Neural cell (in vitro differentiated cells): ENCODE results near the gene IL1RL2.

Experiments used
- CTCF ChIP-seq: fragments of 450-650 bp; IDR thresholded peaks from 2 replicates; pipeline ENCODE4 v1.5.1; 2014; ENCODE audit warnings: antibody characterized with exemption, mild to moderate bottlenecking, moderate library complexity; ENCODE audit not compliant: poor library complexity, severe bottlenecking
- EP300 ChIP-seq: fragments of 450-650 bp; conservative IDR thresholded peaks from 2 replicates; pipeline ENCODE4 v1.6.1; 2014; ENCODE audit warnings: antibody characterized with exemption, mild to moderate bottlenecking, moderate library complexity; ENCODE audit not compliant: poor library complexity, severe bottlenecking
- EZH2 ChIP-seq: fragments of 200-600, 300-800 bp; shearing (Covaris generic), sonication (generic); IDR thresholded peaks from 2 replicates; pipeline ENCODE4 v1.6.1; 2014; ENCODE audit warnings: antibody characterized with exemption, low read length, borderline replicate concordance, mild to moderate bottlenecking; ENCODE audit not compliant: insufficient read depth, poor library complexity, severe bottlenecking
- POLR2AphosphoS5 ChIP-seq: IDR thresholded peaks from 2 replicates; pipeline ENCODE4 v1.6.1; 2012
- RAD21 ChIP-seq: fragments of 450-650 bp; conservative IDR thresholded peaks from 2 replicates; pipeline ENCODE4 v1.6.1; 2014; ENCODE audit warnings: antibody characterized with exemption, mild to moderate bottlenecking, moderate library complexity
- SMC3 ChIP-seq: fragments of 450-650 bp; conservative IDR thresholded peaks from 2 replicates; pipeline ENCODE4 v1.6.1; 2014; ENCODE audit warnings: antibody characterized with exemption, mild to moderate bottlenecking, moderate library complexity; ENCODE audit not compliant: poor library complexity
- TAF1 ChIP-seq: IDR thresholded peaks from 2 replicates; pipeline ENCODE4 v1.6.1; 2012; ENCODE audit warnings: low read depth

- TF ChIP-seq CTCF, result no peak
- TF ChIP-seq TAF1, result no peak
- TF ChIP-seq POLR2AphosphoS5, result no peak
- TF ChIP-seq SMC3, result no peak
- TF ChIP-seq EP300, result no peak
- TF ChIP-seq EZH2, result no peak
- no peak for TF ChIP-seq RAD21
Observed at GRCh38 chr2:102145107-102145506, 41.7 kb upstream of the IL1RL2 start.
